Measurements from ENCODE around the gene ZNHIT1. TPM values are rescaled to one million over a fixed set of nuclear protein-coding genes. Genes with fewer than 3 reads are reported as not detected.

The ZNHIT1 gene
- polyA plus RNA-seq, 1 donor (not counting 4 experiments of a cell fraction or from before 2014, with no cell fraction given) = 46.4 TPM

- H3K9me3 ChIP-seq (ENCODE audit: control insufficient read depth, low read depth, low read length) = no peaks in the 10 kb centered on the region
- FAIRE-seq (no peak), DNase-seq (ENCODE audit: low read depth, low spot score) (no peak)
- dilution Hi-C loops (cut with MboI; ENCODE audit: extremely low pct_ligation_motif_present, low sequenced_read_pairs) = no loop called here
- no peaks in the 10 kb centered on the region for H3K27me3 ChIP-seq (ENCODE audit: control insufficient read depth, extremely low read depth, insufficient read depth, low read length)
- H2AFZ ChIP-seq (ENCODE audit: control insufficient read depth, low read length) = no peak overlapping the region
- no peaks in the 10 kb centered on the region for H4K20me1 ChIP-seq (ENCODE audit: control insufficient read depth, extremely low read depth, insufficient read depth, low read length)
- H3K9me1 ChIP-seq (ENCODE audit: control insufficient read depth, extremely low read depth, insufficient read depth, low read length) = no peaks in the 10 kb centered on the region
- H3K9ac ChIP-seq (ENCODE audit: control insufficient read depth, extremely low read depth, insufficient read depth, low read length) = no peak overlapping the region
- H3K27ac ChIP-seq (ENCODE audit: control insufficient read depth, insufficient read depth, low read length) = no peak overlapping the region
- peaks cover 6 to 20% of the 10 kb centered on the region in 2 experiments for H3K36me3 ChIP-seq (ENCODE audit: control insufficient read depth in 2 of 2, extremely low read depth in 1 of 2, insufficient read depth in 2 of 2, low read length in 2 of 2)
- no peak overlapping the region for H3K4me2 ChIP-seq (ENCODE audit: control insufficient read depth, extremely low read depth, insufficient read depth, low read depth, low read length)
- H3K4me3 ChIP-seq (ENCODE audit: control insufficient read depth in 2 of 3, extremely low read depth in 1 of 3, insufficient read depth in 2 of 3, low read depth in 1 of 3, low read length in 3 of 3) = no peak overlapping the region
- no peak for TF ChIP-seq CTCF (optimal IDR thresholded peaks at IDR 0.05 in 1 of 3, IDR thresholded peaks at IDR 0.05 in 1 of 3, conservative IDR thresholded peaks at IDR 0.05 in 1 of 3; ENCODE audit: extremely low read depth in 1 of 3, insufficient read depth in 2 of 3, low read length in 3 of 3)
- no peak for TF ChIP-seq EZH2 (IDR thresholded peaks at IDR 0.05; ENCODE audit: low read length)
- peaks cover 8% of the 10 kb centered on the region for H3K4me1 ChIP-seq (ENCODE audit: control insufficient read depth, extremely low read depth, insufficient read depth, low read length)
- H3K79me2 ChIP-seq (ENCODE audit: control insufficient read depth, insufficient read depth, low read length) = peaks cover 1% of the 10 kb centered on the region
Measured at GRCh38 chr7:101235522-101235921, 17.6 kb downstream of the ZNHIT1 start.

GRCh38 chr7:101236292-101236835 is 18.4 kb downstream of the ZNHIT1 start:
- Histone ChIP-seq H3K9ac (ENCODE audit: control insufficient read depth, extremely low read depth, insufficient read depth, low read length) (no peak overlapping the region), H3K36me3 (ENCODE audit: control insufficient read depth in 2 of 2, extremely low read depth in 1 of 2, insufficient read depth in 2 of 2, low read length in 2 of 2) (peaks cover 11 to 25% of the 10 kb centered on the region in 2 experiments), H3K9me1 (ENCODE audit: control insufficient read depth, extremely low read depth, insufficient read depth, low read length) (no peaks in the 10 kb centered on the region), H3K79me2 (ENCODE audit: control insufficient read depth, insufficient read depth, low read length) (peaks cover 7% of the 10 kb centered on the region), H3K27ac (ENCODE audit: control insufficient read depth, insufficient read depth, low read length) (no peak overlapping the region), H3K4me3 (ENCODE audit: control insufficient read depth in 2 of 3, extremely low read depth in 1 of 3, insufficient read depth in 2 of 3, low read depth in 1 of 3, low read length in 3 of 3) (no peak overlapping the region), H3K27me3 (ENCODE audit: control insufficient read depth, extremely low read depth, insufficient read depth, low read length) (no peaks in the 10 kb centered on the region), H3K4me1 (ENCODE audit: control insufficient read depth, extremely low read depth, insufficient read depth, low read length) (peaks cover 9% of the 10 kb centered on the region), H3K4me2 (ENCODE audit: control insufficient read depth, extremely low read depth, insufficient read depth, low read depth, low read length) (no peak overlapping the region), H4K20me1 (ENCODE audit: control insufficient read depth, extremely low read depth, insufficient read depth, low read length) (no peaks in the 10 kb centered on the region), H3K9me3 (ENCODE audit: control insufficient read depth, low read depth, low read length) (no peaks in the 10 kb centered on the region), H2AFZ (ENCODE audit: control insufficient read depth, low read length) (no peak overlapping the region)
- FAIRE-seq (no peak), DNase-seq (ENCODE audit: low read depth, low spot score) (no peak)
- dilution Hi-C loops (cut with MboI; ENCODE audit: extremely low pct_ligation_motif_present, low sequenced_read_pairs) = no loop called here
- TF ChIP-seq EZH2 (IDR thresholded peaks at IDR 0.05; ENCODE audit: low read length) = no peak
- TF ChIP-seq CTCF (optimal IDR thresholded peaks at IDR 0.05 in 1 of 3, IDR thresholded peaks at IDR 0.05 in 1 of 3, conservative IDR thresholded peaks at IDR 0.05 in 1 of 3; ENCODE audit: extremely low read depth in 1 of 3, insufficient read depth in 2 of 3, low read length in 3 of 3) = no peak
